ENCODE data around the gene POLQ. TPM values are rescaled to one million over a fixed set of nuclear protein-coding genes. Genes with fewer than 3 reads are reported as not detected.

POLQ gene
- total and polyA plus RNA-seq, 2 donors (not counting 3 experiments of a cell fraction or from before 2014, with no cell fraction given): 1.8 to 10.8 TPM

- Histone ChIP-seq H3K27me3 (ENCODE audit: control insufficient read depth in 2 of 2, insufficient read depth in 2 of 2, low read length in 2 of 2) (no peaks in the 10 kb centered on the region), H3K36me3 (ENCODE audit: control insufficient read depth in 2 of 2, extremely low read depth in 1 of 2, insufficient read depth in 2 of 2, low read length in 2 of 2) (no peaks in the 10 kb centered on the region), H3K9me1 (replicated peaks; ENCODE audit: control insufficient read depth, extremely low read depth, insufficient read depth, low read length) (no peaks in the 10 kb centered on the region), H3K4me3 (replicated peaks in 1 of 3; ENCODE audit: insufficient read depth in 1 of 3, low read depth in 1 of 3, low read length in 3 of 3) (no peak overlapping the region), H4K20me1 (replicated peaks; ENCODE audit: control insufficient read depth, extremely low read depth, insufficient read depth, low read length) (no peaks in the 10 kb centered on the region), H2AFZ (ENCODE audit: low read depth, low read length) (no peak overlapping the region), H3K9me3 (replicated peaks; ENCODE audit: control insufficient read depth, insufficient read depth, low read length) (no peaks in the 10 kb centered on the region), H3K27ac (ENCODE audit: insufficient read depth, low read depth, low read length) (no peak overlapping the region), H3K4me1 (ENCODE audit: control insufficient read depth, extremely low read depth, insufficient read depth, low read length) (no peaks in the 10 kb centered on the region), H3K4me2 (ENCODE audit: insufficient read depth, low read length) (no peak overlapping the region), H3K79me2 (ENCODE audit: control insufficient read depth, insufficient read depth, low read length) (no peaks in the 10 kb centered on the region), H3K9ac (replicated peaks; ENCODE audit: extremely low read depth, insufficient read depth, low read length) (no peak overlapping the region)
- DNase-seq (ENCODE audit: low read depth, low spot score) (no peak), FAIRE-seq (no peak)
- TF ChIP-seq MYC (IDR thresholded peaks at IDR 0.05; ENCODE audit: low read depth, low read length) (no peak), CTCF (IDR thresholded peaks at IDR 0.05; ENCODE audit: extremely low read depth in 1 of 2, insufficient read depth in 1 of 2, low read depth in 1 of 2, low read length in 2 of 2) (no peak), GATA2 (IDR thresholded peaks at IDR 0.05; ENCODE audit: insufficient read depth, insufficient read length, low read depth, low read length) (no peak), POLR2AphosphoS5 (IDR thresholded peaks at IDR 0.05; ENCODE audit: insufficient read depth, low read depth, low read length) (no peak), FOS (IDR thresholded peaks at IDR 0.05; ENCODE audit: borderline replicate concordance, insufficient read depth, low read length) (no peak)
- TF ChIP-seq, protein P1, sequence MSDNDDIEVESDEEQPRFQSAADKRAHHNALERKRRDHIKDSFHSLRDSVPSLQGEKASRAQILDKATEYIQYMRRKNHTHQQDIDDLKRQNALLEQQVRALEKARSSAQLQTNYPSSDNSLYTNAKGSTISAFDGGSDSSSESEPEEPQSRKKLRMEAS (IDR thresholded peaks at IDR 0.05; ENCODE audit: insufficient read depth, insufficient read length): no peak
- dilution Hi-C loops (cut with MboI; ENCODE audit: extremely low pct_ligation_motif_present, low sequenced_read_pairs): no loop called here
- intact Hi-C loops (cut with micrococcal nuclease): no loop called here
- ChIA-PET POLR2A (no interaction called here), CTCF (interaction anchor here (1.1 kb wide), 1 partner anchor 8 kb away, joined by 3 read pairs; no protein-coding TSS in a partner anchor)
- BruUV-seq (replicated peaks): no TSS peak
Observed at GRCh38 chr3:121424549-121424948, 121.2 kb downstream of the POLQ start.

Data from endothelial cell of umbilical vein (primary cell).